KOPT-K1 (cell line): Measurements from ENCODE around the gene SSRP1.

ENCODE experiments used
- H3K27ac ChIP-seq: fragments of 200-600 bp; sonication (generic); 2 replicates; pipeline ENCODE4 v1.5.1; 2016; ENCODE audit warnings: antibody characterized with exemption, mild to moderate bottlenecking, low read depth, low read length; ENCODE audit not compliant: poor library complexity, severe bottlenecking
- H3K36me3 ChIP-seq: fragments of 200-600 bp; sonication (generic); 2 replicates; pipeline ENCODE4 v1.5.1; 2017; ENCODE audit warnings: antibody characterized with exemption, mild to moderate bottlenecking, low read length, moderate library complexity; ENCODE audit not compliant: insufficient read depth
- H3K9me3 ChIP-seq: fragments of 200-600 bp; sonication (generic); 2 replicates; pipeline ENCODE4 v1.5.1; 2017; ENCODE audit warnings: antibody characterized with exemption, low read length, mild to moderate bottlenecking; ENCODE audit not compliant: insufficient read depth, poor library complexity, severe bottlenecking

Gene SSRP1

GRCh38 chr11:57320719-57321387 is 14.8 kb downstream of the SSRP1 start:
- H3K9me3 ChIP-seq: no peaks in the 10 kb centered on the region
- no peak overlapping the region for H3K27ac ChIP-seq
- peaks cover 23% of the 10 kb centered on the region for H3K36me3 ChIP-seq

GRCh38 chr11:57320067-57320718 is 15.5 kb downstream of the SSRP1 start:
- Histone ChIP-seq H3K9me3 (no peaks in the 10 kb centered on the region), H3K36me3 (peaks cover 19% of the 10 kb centered on the region; the same call in 1 of the 2 replicates), H3K27ac (no peak overlapping the region)

GRCh38 chr11:57318178-57318577 is 17.5 kb downstream of the SSRP1 start:
- Histone ChIP-seq H3K36me3 (peaks cover 19% of the 10 kb centered on the region; the same call in 1 of the 2 replicates), H3K9me3 (no peaks in the 10 kb centered on the region), H3K27ac (no peak overlapping the region)

- Histone ChIP-seq H3K36me3 (peaks cover 19% of the 10 kb centered on the region; the same call in 1 of the 2 replicates), H3K9me3 (no peaks in the 10 kb centered on the region), H3K27ac (peak overlapping the region; percentile 47)
These were observed 19.7 kb downstream of the SSRP1 start for GRCh38 chr11:57316017-57316416.

- peaks cover 19% of the 10 kb centered on the region; the same call in 1 of the 2 replicates for H3K36me3 ChIP-seq
- H3K9me3 ChIP-seq: no peaks in the 10 kb centered on the region
- H3K27ac ChIP-seq: peak overlapping the region; percentile 47
These were observed 20.2 kb downstream of the SSRP1 start for GRCh38 chr11:57315491-57315890.

- Histone ChIP-seq H3K27ac (no peak overlapping the region), H3K36me3 (peaks cover 26% of the 10 kb centered on the region; the same call in 1 of the 2 replicates)
These were observed 21.3 kb downstream of the SSRP1 start for GRCh38 chr11:57314221-57314973.

GRCh38 chr11:57313788-57314135 is 21.9 kb downstream of the SSRP1 start:
- no peak overlapping the region for H3K27ac ChIP-seq
- no peaks in the 10 kb centered on the region for H3K9me3 ChIP-seq
- H3K36me3 ChIP-seq: peaks cover 26% of the 10 kb centered on the region; the same call in 1 of the 2 replicates

More at GRCh38 chr11:57314221-57314973, 21.3 kb downstream of the SSRP1 start:
- no peaks in the 10 kb centered on the region for H3K9me3 ChIP-seq

GRCh38 chr11:57313071-57313787 is 22.5 kb downstream of the SSRP1 start:
- Histone ChIP-seq H3K36me3 (peaks cover 25% of the 10 kb centered on the region; the same call in 1 of the 2 replicates), H3K27ac (no peak overlapping the region), H3K9me3 (no peaks in the 10 kb centered on the region)

GRCh38 chr11:57312511-57313021 is 23.1 kb downstream of the SSRP1 start:
- Histone ChIP-seq H3K27ac (no peak overlapping the region), H3K36me3 (peaks cover 18% of the 10 kb centered on the region; the same call in 1 of the 2 replicates), H3K9me3 (no peaks in the 10 kb centered on the region)

GRCh38 chr11:57311109-57311936 is 24.4 kb downstream of the SSRP1 start:
- H3K27ac ChIP-seq: peak overlapping the region; percentile 58
- peaks cover 7% of the 10 kb centered on the region; the same call in 1 of the 2 replicates for H3K36me3 ChIP-seq
- H3K9me3 ChIP-seq: no peaks in the 10 kb centered on the region

- H3K36me3 ChIP-seq: peaks cover 7% of the 10 kb centered on the region; the same call in 1 of the 2 replicates
- H3K9me3 ChIP-seq: no peaks in the 10 kb centered on the region
- peak overlapping the region; percentile 58 for H3K27ac ChIP-seq
These were observed 25.0 kb downstream of the SSRP1 start for GRCh38 chr11:57310630-57311086.

- no peaks in the 10 kb centered on the region for H3K9me3 ChIP-seq
- H3K27ac ChIP-seq: no peak overlapping the region
- peaks cover 7% of the 10 kb centered on the region; the same call in 1 of the 2 replicates for H3K36me3 ChIP-seq
These were observed 25.6 kb downstream of the SSRP1 start for GRCh38 chr11:57310091-57310490.

- H3K27ac ChIP-seq: no peak overlapping the region
- peaks cover 7% of the 10 kb centered on the region; the same call in 1 of the 2 replicates for H3K36me3 ChIP-seq
- H3K9me3 ChIP-seq: no peaks in the 10 kb centered on the region
These were observed 26.3 kb downstream of the SSRP1 start for GRCh38 chr11:57309106-57310059.
